Mesenchymal stem cell (in vitro differentiated cells and primary cell): ENCODE results near the gene DRC7.

Source experiments
- DNase-seq: peaks from one replicate; pipeline ENCODE4 v3.0.0-alpha.2; 2013
- H2AFZ ChIP-seq: one replicate; pipeline ENCODE4 v1.6.1; 2013; ENCODE audit warnings: low read depth, mild to moderate bottlenecking, control low read depth, inconsistent platforms, low read length, moderate library complexity
- H2AK5ac ChIP-seq: 2 replicates; pipeline ENCODE4 v1.6.1; 2013; ENCODE audit warnings: low read length, moderate library complexity, mild to moderate bottlenecking, inconsistent platforms; ENCODE audit not compliant: severe bottlenecking
- H2BK120ac ChIP-seq: one replicate; pipeline ENCODE4 v1.6.1; 2013; ENCODE audit warnings: low read depth, mild to moderate bottlenecking, inconsistent platforms, low read length, moderate library complexity
- H2BK12ac ChIP-seq, 2 experiments: one replicate each; pipeline ENCODE4 v1.6.1; 2013; ENCODE audit warnings: inconsistent platforms in 2 of 2, low read length in 2 of 2, mild to moderate bottlenecking in 2 of 2, moderate library complexity in 2 of 2, control low read depth in 1 of 2
- H2BK15ac ChIP-seq: one replicate; pipeline ENCODE4 v1.6.1; 2013; ENCODE audit warnings: mild to moderate bottlenecking, low read depth, inconsistent platforms; ENCODE audit not compliant: poor library complexity, severe bottlenecking
- H2BK5ac ChIP-seq: 2 replicates; pipeline ENCODE4 v1.6.1; 2013; ENCODE audit warnings: low read depth, mild to moderate bottlenecking, low read length, control low read depth, inconsistent platforms; ENCODE audit not compliant: poor library complexity, severe bottlenecking
- H3K14ac ChIP-seq, 2 experiments: one replicate each; pipeline ENCODE4 v1.6.1; 2013; ENCODE audit warnings: inconsistent platforms in 2 of 2, low read length in 2 of 2, control low read depth in 1 of 2, mild to moderate bottlenecking in 1 of 2, moderate library complexity in 1 of 2
- H3K18ac ChIP-seq, 2 experiments: one replicate each; pipeline ENCODE4 v1.6.1; 2013; ENCODE audit warnings: inconsistent platforms in 2 of 2, low read length in 2 of 2, control low read depth in 1 of 2, low read depth in 1 of 2, mild to moderate bottlenecking in 1 of 2
- H3K23ac ChIP-seq, 2 experiments: one replicate each; pipeline ENCODE4 v1.6.1; 2013; ENCODE audit warnings: inconsistent platforms in 2 of 2, low read length in 2 of 2, mild to moderate bottlenecking in 2 of 2, moderate library complexity in 2 of 2, control low read depth in 1 of 2
- H3K27ac ChIP-seq: 2 replicates; pipeline ENCODE4 v1.5.1; 2013; ENCODE audit warnings: mild to moderate bottlenecking, moderate library complexity, low read length, control low read depth, inconsistent platforms; ENCODE audit not compliant: poor library complexity, severe bottlenecking
- H3K27me3 ChIP-seq, 2 experiments: 2 replicates each; pipeline versions ENCODE4 v1.6.1 to v1.7.0; 2013; ENCODE audit warnings: low read length in 2 of 2, mild to moderate bottlenecking in 2 of 2, moderate library complexity in 2 of 2, control low read depth in 1 of 2, inconsistent platforms in 1 of 2; ENCODE audit not compliant: control insufficient read depth in 1 of 2, insufficient read depth in 1 of 2
- H3K36me3 ChIP-seq, 2 experiments: 2 replicates each; pipeline versions ENCODE4 v1.6.1 to v1.7.0; 2013; ENCODE audit warnings: low read length in 2 of 2, control low read depth in 1 of 2, inconsistent platforms in 1 of 2, low read depth in 1 of 2, mild to moderate bottlenecking in 1 of 2; ENCODE audit not compliant: insufficient read depth in 2 of 2, control insufficient read depth in 1 of 2
- H3K4ac ChIP-seq, 2 experiments: one replicate each; pipeline ENCODE4 v1.6.1; 2013; ENCODE audit warnings: inconsistent platforms in 2 of 2, low read length in 2 of 2, mild to moderate bottlenecking in 2 of 2, moderate library complexity in 2 of 2, control low read depth in 1 of 2, low read depth in 1 of 2
- H3K4me1 ChIP-seq: 2 replicates; pipeline ENCODE4 v1.6.1; 2013; ENCODE audit warnings: low read depth, low read length, control low read depth; ENCODE audit not compliant: control insufficient read depth, insufficient read depth
- H3K4me2 ChIP-seq: 2 replicates; pipeline ENCODE4 v1.6.1; 2013; ENCODE audit warnings: low read length, mild to moderate bottlenecking, inconsistent platforms; ENCODE audit not compliant: poor library complexity, severe bottlenecking
- H3K4me3 ChIP-seq, 2 experiments: 2 replicates each; pipeline versions ENCODE4 v1.5.1 to v1.7.0; 2013; ENCODE audit warnings: low read length in 2 of 2, mild to moderate bottlenecking in 2 of 2, control low read depth in 1 of 2, low read depth in 1 of 2; ENCODE audit not compliant: insufficient read depth in 1 of 2
- H3K79me1 ChIP-seq: replicated peaks from 2 replicates; pipeline ENCODE4 v1.6.1; 2013; ENCODE audit warnings: mild to moderate bottlenecking, control low read depth, low read length, inconsistent platforms; ENCODE audit not compliant: poor library complexity, severe bottlenecking
- H3K9ac ChIP-seq: 2 replicates; pipeline ENCODE4 v1.7.0; 2013; ENCODE audit warnings: mild to moderate bottlenecking, low read length, moderate library complexity
- H3K9me3 ChIP-seq: 2 replicates; pipeline ENCODE4 v1.7.0; 2013; ENCODE audit warnings: mild to moderate bottlenecking, low read length; ENCODE audit not compliant: control insufficient read depth
- H4K8ac ChIP-seq: one replicate; pipeline ENCODE4 v1.6.1; 2013; ENCODE audit warnings: inconsistent platforms, mild to moderate bottlenecking, low read length, moderate library complexity
- H4K91ac ChIP-seq: one replicate; pipeline ENCODE4 v1.6.1; 2013; ENCODE audit warnings: mild to moderate bottlenecking, low read length, inconsistent platforms
- WGBS: methylation state at CpG from one replicate; pipeline ENCODE4 v1.1.7; 2013; ENCODE audit warnings: mixed read lengths; 5-methylcytosine and 5-hydroxymethylcytosine counted together

DRC7 gene

DNA sequence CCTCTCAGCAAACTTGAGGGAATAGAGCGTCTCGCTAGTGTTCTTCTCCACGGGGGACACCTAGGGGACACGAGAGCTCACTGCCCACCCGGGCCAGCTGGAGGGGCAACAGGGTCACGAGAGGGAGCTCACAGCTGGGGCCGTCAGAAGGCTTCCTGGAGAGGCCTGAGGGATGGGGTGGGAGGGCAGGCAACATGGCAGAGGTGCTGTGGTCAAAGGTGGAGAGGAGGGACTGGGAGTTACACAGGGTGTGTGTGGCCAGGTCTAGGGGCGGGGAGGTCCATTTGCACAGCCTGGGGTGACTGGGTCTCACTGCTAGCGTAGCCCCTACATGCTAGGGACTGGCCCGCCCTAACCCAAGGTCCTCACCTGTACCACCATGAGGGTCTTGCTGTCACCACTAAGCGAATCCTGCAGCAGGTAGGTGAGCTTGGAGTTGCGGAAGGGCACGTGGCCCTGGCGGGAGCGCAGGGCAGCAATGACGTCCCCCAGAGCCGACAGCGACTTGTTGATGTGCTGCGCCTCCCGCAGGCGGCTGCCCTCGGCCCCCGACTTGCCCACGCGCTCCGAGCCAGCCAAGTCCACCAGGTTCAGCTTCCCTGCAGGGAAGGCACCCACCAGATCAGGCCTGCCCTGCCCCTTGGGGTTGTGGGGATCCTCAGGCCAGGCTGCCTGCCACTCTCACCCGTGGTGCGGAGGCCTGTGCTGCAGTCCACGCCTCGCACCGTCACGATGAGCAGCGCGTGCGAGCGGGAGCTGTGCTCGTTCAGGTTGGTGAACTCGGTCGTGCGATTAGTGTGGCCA is 66.0 kb downstream of the DRC7 start:
- WGBS: 93% methylated on average over 40 of the region's 40 CpGs
- Histone ChIP-seq H2BK12ac (no peak overlapping the region), H3K27me3 (no peaks in the 10 kb centered on the region), H3K4me1 (peaks cover 80% of the 10 kb centered on the region), H3K23ac (no peak overlapping the region), H3K18ac (no peak overlapping the region), H3K4me3 (no peak overlapping the region), H2AK5ac (peak overlapping the region; percentile 25), H2BK5ac (no peak overlapping the region), H2AFZ (no peak overlapping the region), H3K4ac (no peak overlapping the region), H2BK15ac (no peak overlapping the region), H3K9ac (no peak overlapping the region), H3K9me3 (no peaks in the 10 kb centered on the region), H4K91ac (no peak overlapping the region), H3K36me3 (peaks cover 34 to 96% of the 10 kb centered on the region in 2 experiments), H2BK120ac (no peak overlapping the region), H3K4me2 (no peak overlapping the region), H3K27ac (no peak overlapping the region), H3K79me1 (peaks cover 17% of the 10 kb centered on the region), H4K8ac (no peak overlapping the region), H3K14ac (no peak overlapping the region)
- no peak for DNase-seq

DNA sequence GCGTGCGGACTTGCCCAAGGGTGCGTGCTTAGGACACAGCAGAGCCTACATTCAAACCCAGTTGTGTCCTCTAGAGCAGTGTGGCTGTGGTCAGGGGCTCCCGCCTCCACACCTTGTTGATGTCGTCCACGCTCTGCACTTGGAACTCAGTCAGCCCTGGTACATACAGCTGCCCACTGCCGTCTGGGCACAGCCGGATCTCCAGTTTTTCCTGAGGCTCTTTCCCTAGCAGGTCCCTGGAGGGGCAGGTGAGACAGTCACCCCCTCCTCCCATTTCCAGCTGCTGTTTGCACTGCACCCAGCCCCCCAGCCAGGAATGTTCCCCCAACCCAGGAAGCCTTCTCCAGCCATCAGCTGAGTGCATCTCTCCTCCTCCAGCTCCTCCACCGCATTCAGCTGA is 66.7 kb downstream of the DRC7 start:
- H3K23ac ChIP-seq: no peak overlapping the region
- DNase-seq: no peak
- no peak overlapping the region for H3K9ac ChIP-seq
- no peak overlapping the region for H4K8ac ChIP-seq
- H2BK12ac ChIP-seq: no peak overlapping the region
- no peak overlapping the region for H2BK15ac ChIP-seq
- peaks cover 21% of the 10 kb centered on the region for H3K79me1 ChIP-seq
- H3K27ac ChIP-seq: no peak overlapping the region
- H2AK5ac ChIP-seq: no peak overlapping the region
- H4K91ac ChIP-seq: no peak overlapping the region
- H2AFZ ChIP-seq: no peak overlapping the region
- H3K4me3 ChIP-seq: no peak overlapping the region
- no peak overlapping the region for H2BK120ac ChIP-seq
- no peak overlapping the region for H3K4me2 ChIP-seq
- H3K14ac ChIP-seq: no peak overlapping the region
- no peaks in the 10 kb centered on the region for H3K27me3 ChIP-seq
- no peak overlapping the region for H2BK5ac ChIP-seq
- H3K9me3 ChIP-seq: no peaks in the 10 kb centered on the region
- WGBS: 83% methylated on average over 9 of the region's 9 CpGs
- H3K36me3 ChIP-seq: peaks cover 34 to 96% of the 10 kb centered on the region in 2 experiments
- H3K4me1 ChIP-seq: peaks cover 85% of the 10 kb centered on the region
- no peak overlapping the region for H3K18ac ChIP-seq
- H3K4ac ChIP-seq: no peak overlapping the region

DNA sequence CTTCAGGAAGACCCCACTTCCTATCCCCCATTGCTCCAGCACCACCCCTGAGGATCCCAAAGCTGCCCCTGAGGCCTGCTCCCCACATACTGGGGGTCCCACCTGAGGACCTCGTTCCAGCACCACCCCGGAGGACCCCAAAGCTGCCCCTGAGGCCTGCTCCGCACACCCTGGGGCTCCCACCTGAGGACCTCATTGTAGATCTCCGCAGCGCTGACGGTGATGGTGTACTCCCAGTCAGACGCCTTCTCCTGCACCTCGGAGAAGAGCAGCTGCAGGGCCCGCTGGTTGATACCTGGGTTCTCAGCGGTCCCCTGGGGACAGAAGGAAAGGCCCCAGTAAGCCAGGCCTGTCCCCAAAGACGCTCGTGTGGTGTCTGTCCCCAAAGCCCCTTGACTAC is 67.4 kb downstream of the DRC7 start:
- Histone ChIP-seq H3K27me3 (no peaks in the 10 kb centered on the region), H3K9ac (no peak overlapping the region), H3K18ac (no peak overlapping the region), H2BK120ac (no peak overlapping the region), H3K4me3 (no peak overlapping the region), H4K8ac (no peak overlapping the region), H2AK5ac (peak overlapping the region; percentile 34), H3K4ac (no peak overlapping the region), H2BK12ac (no peak overlapping the region), H3K9me3 (no peaks in the 10 kb centered on the region), H3K4me1 (peaks cover 80% of the 10 kb centered on the region), H2BK5ac (no peak overlapping the region), H3K23ac (no peak overlapping the region), H3K4me2 (no peak overlapping the region), H4K91ac (no peak overlapping the region), H2AFZ (no peak overlapping the region), H3K27ac (no peak overlapping the region), H3K36me3 (peaks cover 39 to 96% of the 10 kb centered on the region in 2 experiments), H2BK15ac (no peak overlapping the region), H3K14ac (no peak overlapping the region), H3K79me1 (peaks cover 23% of the 10 kb centered on the region)
- DNase-seq: no peak
- WGBS: 96% methylated on average over 12 of the region's 12 CpGs

DNA sequence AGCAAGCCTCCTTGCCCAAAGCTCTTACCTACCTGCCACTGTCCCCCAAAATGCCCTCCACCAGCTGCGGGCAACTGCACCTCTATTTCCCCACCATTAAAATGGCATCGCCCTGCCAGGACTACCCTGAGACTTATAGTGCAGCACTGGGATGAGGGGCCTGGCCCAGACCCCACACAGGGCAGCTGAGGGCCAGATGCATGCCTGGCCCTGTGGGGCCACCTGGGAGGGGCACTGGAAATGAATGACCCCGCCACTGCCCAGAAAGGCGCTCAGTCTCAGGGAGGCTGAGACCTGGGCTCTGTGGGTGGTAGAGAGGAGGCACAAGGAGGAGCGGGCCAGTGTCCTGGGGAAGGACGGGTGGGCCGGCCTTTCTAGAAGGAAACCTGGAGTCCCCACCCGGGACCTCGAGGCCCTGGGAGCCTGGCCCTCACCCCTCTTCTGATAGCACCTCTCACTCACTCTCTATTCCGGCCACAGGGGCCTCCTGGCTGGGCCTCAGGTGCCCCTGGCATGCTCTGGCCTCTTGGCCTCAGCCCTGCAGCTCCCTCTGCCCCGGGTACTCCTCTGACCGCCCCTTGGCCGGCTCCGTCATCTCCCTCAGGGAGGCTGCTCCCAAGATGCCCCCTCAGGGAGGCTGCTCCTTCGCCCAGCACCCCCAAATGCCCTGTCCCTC is 67.9 kb downstream of the DRC7 start:
- no peak overlapping the region for H3K23ac ChIP-seq
- no peak overlapping the region for H2BK12ac ChIP-seq
- no peak overlapping the region for H3K4me3 ChIP-seq
- no peak overlapping the region for H2BK5ac ChIP-seq
- no peak overlapping the region for H3K4me2 ChIP-seq
- no peak overlapping the region for H4K91ac ChIP-seq
- peaks cover 76% of the 10 kb centered on the region for H3K4me1 ChIP-seq
- H3K18ac ChIP-seq: no peak overlapping the region
- H3K9me3 ChIP-seq: no peaks in the 10 kb centered on the region
- DNase-seq: no peak
- no peak overlapping the region for H3K4ac ChIP-seq
- H4K8ac ChIP-seq: no peak overlapping the region
- no peak overlapping the region for H2BK120ac ChIP-seq
- H3K27ac ChIP-seq: peak overlapping the region; percentile 28
- H3K14ac ChIP-seq: no peak overlapping the region
- no peak overlapping the region for H2BK15ac ChIP-seq
- H2AK5ac ChIP-seq: peak overlapping the region; percentile 47
- H3K27me3 ChIP-seq: no peaks in the 10 kb centered on the region
- no peak overlapping the region for H2AFZ ChIP-seq
- H3K79me1 ChIP-seq: peaks cover 23% of the 10 kb centered on the region
- H3K36me3 ChIP-seq: peaks cover 44 to 95% of the 10 kb centered on the region in 2 experiments
- H3K9ac ChIP-seq: no peak overlapping the region
- 82% methylated on average over 15 of the region's 15 CpGs for WGBS
